ENCODE measurements around the gene HEPN1.

The HEPN1 gene

DNA sequence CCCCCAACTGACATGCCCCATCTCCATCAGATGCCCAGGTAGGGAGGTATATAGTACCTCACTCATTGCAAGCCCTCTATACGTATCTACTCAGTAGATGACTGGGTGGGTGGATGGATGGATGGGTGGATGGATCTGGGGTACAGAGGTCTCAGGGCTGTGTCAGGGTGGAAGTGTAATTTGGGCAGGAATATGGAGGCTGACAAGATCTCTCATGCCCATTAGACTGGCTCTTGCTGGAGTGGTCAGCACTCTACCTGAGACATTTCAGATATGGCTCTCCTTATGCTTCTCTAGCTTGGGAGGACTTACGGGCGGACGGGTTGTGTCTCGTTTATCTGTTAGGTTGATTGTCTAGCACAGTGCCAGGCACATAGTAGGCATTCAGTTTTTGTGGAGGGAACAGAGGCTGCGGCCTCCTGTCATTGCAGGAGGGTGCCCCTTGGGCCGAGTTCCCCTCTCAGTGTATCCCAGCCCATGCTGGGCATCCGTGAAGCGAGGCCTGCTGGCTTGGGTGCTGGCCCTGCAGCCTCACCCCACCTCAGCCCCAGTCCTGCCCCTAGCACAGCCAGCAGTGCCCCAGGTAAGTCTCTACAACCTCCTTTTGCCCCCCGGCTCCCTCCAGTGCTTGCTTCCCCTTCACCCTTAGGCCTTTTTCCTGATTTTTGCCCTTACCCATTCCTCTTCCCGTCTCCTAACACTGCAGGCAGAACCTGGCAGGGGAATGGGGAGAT is 40.1 kb upstream of the HEPN1 start:
- DNase-seq (no peak), ATAC-seq (no peak)
- Mint-ChIP-seq H3K4me1 (peaks cover 14% of the 10 kb centered on the region), H3K36me3 (ENCODE audit: low read depth) (no peaks in the 10 kb centered on the region), H3K9me3 (no peaks in the 10 kb centered on the region), H3K27me3 (peaks cover 14% of the 10 kb centered on the region), H3K27ac (no peak overlapping the region), H3K4me3 (no peak overlapping the region)

DNA sequence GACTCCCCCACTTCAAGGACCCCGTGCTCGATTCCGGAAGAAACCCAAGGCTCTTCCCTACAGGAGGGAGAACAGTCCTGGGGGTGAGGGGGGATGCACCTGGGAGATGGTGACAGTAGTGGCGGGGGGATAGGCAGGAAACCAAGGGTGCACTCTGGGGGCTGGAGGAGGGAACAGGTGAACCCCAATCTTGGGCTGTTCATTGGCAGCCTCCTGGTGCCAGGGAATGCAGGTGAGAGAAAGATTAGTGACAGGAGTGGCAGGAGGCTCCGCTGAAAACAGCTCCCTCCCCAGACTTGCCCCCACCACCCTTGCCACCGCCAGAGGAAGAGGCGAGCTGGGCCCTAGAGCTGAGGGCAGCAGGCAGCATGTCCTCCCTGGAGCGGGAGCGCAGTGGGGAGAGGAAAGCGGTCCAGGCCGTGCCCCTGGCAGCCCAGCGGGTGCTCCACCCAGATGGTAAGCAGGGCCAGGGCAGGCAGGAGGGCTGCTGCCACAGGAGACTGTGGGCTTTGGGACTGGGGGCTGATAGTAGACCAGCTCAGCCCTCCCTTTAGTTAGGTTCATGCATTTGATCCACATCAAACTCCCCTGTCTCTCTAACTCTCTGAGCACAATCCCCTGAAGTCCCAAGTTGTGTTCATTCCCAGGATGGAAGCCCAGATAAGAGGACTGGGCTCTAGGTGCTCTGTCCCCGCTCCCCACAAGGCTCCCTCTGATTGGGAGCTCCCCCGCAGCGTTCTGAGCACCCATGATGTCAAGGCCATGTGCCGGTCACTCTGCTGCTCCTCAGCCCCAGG is 39.4 kb upstream of the HEPN1 start:
- Mint-ChIP-seq H3K9me3 (no peaks in the 10 kb centered on the region), H3K27ac (no peak overlapping the region), H3K27me3 (peaks cover 10% of the 10 kb centered on the region), H3K4me1 (peaks cover 14% of the 10 kb centered on the region), H3K36me3 (ENCODE audit: low read depth) (no peaks in the 10 kb centered on the region), H3K4me3 (no peak overlapping the region)
- ATAC-seq = no peak
- DNase-seq = no peak

- ATAC-seq (no peak), DNase-seq (no peak)
- no peak overlapping the region for H3K4me3 Mint-ChIP-seq
- no peaks in the 10 kb centered on the region for H3K36me3 Mint-ChIP-seq (ENCODE audit: low read depth)
- H3K27ac Mint-ChIP-seq = no peak overlapping the region
- peaks cover 6% of the 10 kb centered on the region for H3K27me3 Mint-ChIP-seq
- no peaks in the 10 kb centered on the region for H3K9me3 Mint-ChIP-seq
- H3K4me1 Mint-ChIP-seq = peaks cover 14% of the 10 kb centered on the region
Measured at GRCh38 chr11:124880290-124880611, 38.8 kb upstream of the HEPN1 start.

GRCh38 chr11:124880958-124881357 is 38.1 kb upstream of the HEPN1 start:
- H3K4me1 Mint-ChIP-seq = peaks cover 12% of the 10 kb centered on the region
- no peaks in the 10 kb centered on the region for H3K27me3 Mint-ChIP-seq
- ATAC-seq (no peak), DNase-seq (no peak)
- no peaks in the 10 kb centered on the region for H3K36me3 Mint-ChIP-seq (ENCODE audit: low read depth)
- no peaks in the 10 kb centered on the region for H3K9me3 Mint-ChIP-seq
- no peak overlapping the region for H3K4me3 Mint-ChIP-seq
- H3K27ac Mint-ChIP-seq = no peak overlapping the region

GRCh38 chr11:124882339-124883071 is 36.5 kb upstream of the HEPN1 start:
- H3K36me3 Mint-ChIP-seq (ENCODE audit: low read depth) = no peaks in the 10 kb centered on the region
- no peak overlapping the region for H3K27ac Mint-ChIP-seq
- no peak overlapping the region for H3K4me3 Mint-ChIP-seq
- H3K4me1 Mint-ChIP-seq = peaks cover 4% of the 10 kb centered on the region
- H3K27me3 Mint-ChIP-seq = peaks cover 4% of the 10 kb centered on the region
- no peak for DNase-seq
- no peaks in the 10 kb centered on the region for H3K9me3 Mint-ChIP-seq
- ATAC-seq = no peak

DNA sequence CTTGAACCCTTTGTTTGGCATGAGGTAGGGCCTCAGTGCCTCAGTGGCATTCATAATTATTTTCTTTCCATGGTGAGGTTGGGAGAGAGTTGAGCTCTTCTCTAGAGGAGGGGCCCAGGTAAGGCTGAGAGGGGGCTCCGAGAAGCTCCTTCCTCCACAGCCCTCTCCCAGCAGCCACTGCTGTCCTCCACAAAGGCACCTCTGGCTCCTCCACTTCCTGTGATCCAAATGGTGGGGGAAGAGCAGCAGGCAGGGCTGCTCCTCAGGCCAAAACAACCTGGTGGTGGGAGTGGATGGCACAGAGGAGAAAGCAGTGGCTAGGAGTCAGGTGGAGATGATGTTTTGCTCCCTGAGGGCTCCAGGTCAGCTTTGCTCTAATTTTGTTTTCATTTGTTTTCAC is 34.7 kb upstream of the HEPN1 start:
- Mint-ChIP-seq H3K4me1 (no peaks in the 10 kb centered on the region), H3K9me3 (no peaks in the 10 kb centered on the region), H3K27ac (no peak overlapping the region), H3K36me3 (ENCODE audit: low read depth) (no peaks in the 10 kb centered on the region), H3K4me3 (no peak overlapping the region), H3K27me3 (peaks cover 4% of the 10 kb centered on the region)
- ATAC-seq = no peak
- DNase-seq = no peak

DNA sequence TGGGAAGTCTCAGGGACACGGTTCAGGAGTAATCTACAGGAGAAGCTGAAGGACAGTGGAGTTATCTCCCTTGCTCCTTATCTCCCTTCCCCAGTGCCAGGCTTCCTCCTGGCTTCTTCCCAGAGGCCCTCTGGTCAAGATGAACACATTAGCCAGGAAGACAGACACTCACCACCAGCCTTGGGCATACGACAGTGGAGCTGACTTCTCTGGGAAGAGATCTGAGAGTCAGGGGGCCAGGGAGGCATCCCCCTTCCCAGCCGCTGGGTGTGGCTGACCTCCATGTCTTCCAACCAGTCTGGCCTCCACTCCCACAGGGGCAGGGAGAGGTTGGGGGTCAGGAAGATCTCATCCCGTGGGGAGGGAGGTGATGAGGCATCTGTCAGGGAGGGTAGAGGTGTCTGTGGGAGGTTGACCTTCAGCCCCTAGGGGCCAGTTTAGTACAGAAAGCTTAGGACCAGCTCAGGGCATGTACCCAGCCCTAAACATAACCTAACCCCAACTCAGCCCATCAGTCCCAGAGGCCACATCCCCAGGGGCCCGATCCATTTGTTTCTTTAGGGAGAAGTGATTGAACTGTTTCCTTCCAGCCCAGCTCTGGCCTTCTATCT is 34.1 kb upstream of the HEPN1 start:
- H3K36me3 Mint-ChIP-seq (ENCODE audit: low read depth) = no peaks in the 10 kb centered on the region
- H3K27me3 Mint-ChIP-seq = peaks cover 4% of the 10 kb centered on the region
- H3K9me3 Mint-ChIP-seq = no peaks in the 10 kb centered on the region
- H3K4me3 Mint-ChIP-seq = no peak overlapping the region
- H3K27ac Mint-ChIP-seq = no peak overlapping the region
- H3K4me1 Mint-ChIP-seq = no peaks in the 10 kb centered on the region
- DNase-seq (no peak), ATAC-seq (no peak)

DNA sequence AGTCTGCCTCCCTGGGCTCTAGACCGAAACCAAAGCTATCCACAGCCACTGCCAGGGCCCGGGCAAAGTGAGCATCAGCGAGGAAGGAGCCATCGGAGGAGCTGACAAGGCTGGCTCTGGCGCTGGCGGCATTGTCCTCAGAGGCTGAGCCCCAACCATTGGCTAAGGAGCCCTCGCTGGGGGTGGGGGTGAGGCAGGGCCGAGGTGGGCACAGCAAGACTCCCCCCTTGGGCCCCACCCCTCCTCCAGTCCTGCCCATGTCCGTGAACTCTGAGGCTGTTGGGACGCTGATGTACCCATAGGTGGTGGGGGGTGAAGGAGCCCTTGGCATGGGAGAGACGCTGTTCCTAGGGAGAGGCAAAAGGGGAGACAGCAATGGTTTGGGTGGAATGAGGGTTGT is 32.6 kb upstream of the HEPN1 start:
- no peak for DNase-seq
- ATAC-seq = no peak
- Mint-ChIP-seq H3K36me3 (ENCODE audit: low read depth) (no peaks in the 10 kb centered on the region), H3K27ac (no peak overlapping the region), H3K27me3 (peaks cover 4% of the 10 kb centered on the region), H3K4me3 (no peak overlapping the region), H3K4me1 (no peaks in the 10 kb centered on the region), H3K9me3 (no peaks in the 10 kb centered on the region)

- no peak overlapping the region for H3K4me3 Mint-ChIP-seq
- no peak overlapping the region for H3K27ac Mint-ChIP-seq
- H3K27me3 Mint-ChIP-seq = peaks cover 4% of the 10 kb centered on the region
- DNase-seq = no peak
- ATAC-seq = no peak
- no peaks in the 10 kb centered on the region for H3K36me3 Mint-ChIP-seq (ENCODE audit: low read depth)
- H3K9me3 Mint-ChIP-seq = no peaks in the 10 kb centered on the region
- H3K4me1 Mint-ChIP-seq = no peaks in the 10 kb centered on the region
Measured at GRCh38 chr11:124886978-124887666, 31.9 kb upstream of the HEPN1 start.

GRCh38 chr11:124887667-124888013 is 31.4 kb upstream of the HEPN1 start:
- no peak for DNase-seq

DNA sequence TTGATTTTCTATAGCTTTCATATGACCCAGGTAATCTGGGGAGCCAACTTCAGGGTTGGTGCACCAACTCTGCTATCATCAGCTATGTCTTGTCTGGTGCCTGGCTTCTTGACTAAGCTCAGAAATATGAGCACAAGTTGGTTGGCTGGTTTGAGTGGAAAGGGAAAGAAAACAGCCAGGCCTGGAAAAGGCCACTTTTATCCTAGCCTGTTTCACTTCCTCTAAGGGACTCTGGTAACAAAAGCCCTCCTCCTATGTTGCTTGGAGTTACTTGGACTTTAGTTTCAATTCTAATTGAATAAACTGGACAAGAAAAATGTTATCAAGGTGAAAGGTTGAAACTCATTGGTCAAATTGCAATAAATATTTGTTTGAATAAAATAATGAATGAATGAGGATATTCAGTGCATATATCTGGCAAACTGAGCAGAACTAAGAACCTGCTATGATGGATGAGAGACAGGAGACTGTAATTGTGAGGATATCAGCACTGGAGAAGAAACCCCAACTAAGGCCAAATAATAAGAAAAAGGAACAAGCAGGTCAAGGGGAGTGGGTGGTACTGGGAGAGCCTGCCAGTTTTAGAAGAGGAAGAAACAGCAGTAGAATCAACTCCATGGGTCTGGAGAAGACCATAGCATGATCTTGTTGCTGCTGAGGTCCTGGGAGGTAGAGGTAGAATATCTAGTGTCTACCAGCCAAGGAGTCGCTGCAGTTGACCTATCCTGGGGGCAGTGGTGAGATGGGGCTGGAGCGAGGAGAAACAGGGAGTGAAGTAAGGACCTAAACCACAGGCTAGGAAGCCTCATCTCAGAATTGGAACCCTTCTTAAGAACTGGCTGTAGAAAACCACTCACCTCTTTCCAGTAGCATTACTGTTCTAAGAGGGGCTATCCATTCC is 29.6 kb upstream of the HEPN1 start:
- Mint-ChIP-seq H3K9me3 (no peaks in the 10 kb centered on the region), H3K27me3 (peaks cover 4% of the 10 kb centered on the region), H3K27ac (no peak overlapping the region), H3K36me3 (ENCODE audit: low read depth) (no peaks in the 10 kb centered on the region), H3K4me1 (no peaks in the 10 kb centered on the region), H3K4me3 (no peak overlapping the region)
- ATAC-seq (no peak), DNase-seq (no peak)

More at GRCh38 chr11:124887667-124888013, 31.4 kb upstream of the HEPN1 start:
- Mint-ChIP-seq H3K27me3 (peaks cover 4% of the 10 kb centered on the region), H3K9me3 (no peaks in the 10 kb centered on the region), H3K36me3 (ENCODE audit: low read depth) (no peaks in the 10 kb centered on the region), H3K4me1 (no peaks in the 10 kb centered on the region), H3K27ac (no peak overlapping the region), H3K4me3 (no peak overlapping the region)
- ATAC-seq = no peak

DNA sequence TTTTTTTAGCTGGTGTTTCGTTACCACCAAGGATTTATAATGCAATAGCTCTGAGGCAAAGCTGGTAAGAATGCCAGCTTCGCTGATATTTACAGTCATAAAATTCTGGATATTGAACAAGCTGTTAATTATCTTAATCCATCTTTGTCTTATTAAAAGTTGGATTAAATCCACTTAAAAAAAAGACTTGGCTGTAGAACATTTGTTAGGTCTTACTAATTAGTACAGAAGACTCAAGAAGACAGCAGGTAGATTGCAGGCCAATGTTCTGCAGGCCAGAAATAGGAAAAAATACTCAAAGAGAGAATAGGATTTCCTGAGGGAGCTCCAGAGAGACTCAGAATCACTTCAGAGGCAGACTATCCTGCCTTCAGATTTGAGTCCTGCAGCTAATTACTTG is 28.9 kb upstream of the HEPN1 start:
- no peak overlapping the region for H3K4me3 Mint-ChIP-seq
- H3K27me3 Mint-ChIP-seq = peaks cover 4% of the 10 kb centered on the region
- H3K9me3 Mint-ChIP-seq = no peaks in the 10 kb centered on the region
- no peak for ATAC-seq
- no peaks in the 10 kb centered on the region for H3K36me3 Mint-ChIP-seq (ENCODE audit: low read depth)
- no peak for DNase-seq
- no peaks in the 10 kb centered on the region for H3K4me1 Mint-ChIP-seq
- no peak overlapping the region for H3K27ac Mint-ChIP-seq

GRCh38 chr11:124890683-124891372 is 28.2 kb upstream of the HEPN1 start:
- Mint-ChIP-seq H3K27me3 (peaks cover 4% of the 10 kb centered on the region), H3K4me1 (no peaks in the 10 kb centered on the region), H3K36me3 (ENCODE audit: low read depth) (no peaks in the 10 kb centered on the region), H3K4me3 (no peak overlapping the region), H3K27ac (no peak overlapping the region), H3K9me3 (no peaks in the 10 kb centered on the region)
- no peak for DNase-seq
- ATAC-seq = no peak

Measured in activated naive CD8-positive, alpha-beta T cell treated with anti-CD3 and anti-CD28 coated beads, Interleukin-2, amount 50 U/mL, for 24 hours (primary cell).